ENCODE measurements around the gene AK1. TPM values are rescaled to one million over a fixed set of nuclear protein-coding genes. Genes with fewer than 3 reads are reported as not detected.

The AK1 gene
- total RNA-seq, 3 donors from 2014 or later: 66.7 to 157 (median 106) TPM

- TF ChIP-seq, protein P1, sequence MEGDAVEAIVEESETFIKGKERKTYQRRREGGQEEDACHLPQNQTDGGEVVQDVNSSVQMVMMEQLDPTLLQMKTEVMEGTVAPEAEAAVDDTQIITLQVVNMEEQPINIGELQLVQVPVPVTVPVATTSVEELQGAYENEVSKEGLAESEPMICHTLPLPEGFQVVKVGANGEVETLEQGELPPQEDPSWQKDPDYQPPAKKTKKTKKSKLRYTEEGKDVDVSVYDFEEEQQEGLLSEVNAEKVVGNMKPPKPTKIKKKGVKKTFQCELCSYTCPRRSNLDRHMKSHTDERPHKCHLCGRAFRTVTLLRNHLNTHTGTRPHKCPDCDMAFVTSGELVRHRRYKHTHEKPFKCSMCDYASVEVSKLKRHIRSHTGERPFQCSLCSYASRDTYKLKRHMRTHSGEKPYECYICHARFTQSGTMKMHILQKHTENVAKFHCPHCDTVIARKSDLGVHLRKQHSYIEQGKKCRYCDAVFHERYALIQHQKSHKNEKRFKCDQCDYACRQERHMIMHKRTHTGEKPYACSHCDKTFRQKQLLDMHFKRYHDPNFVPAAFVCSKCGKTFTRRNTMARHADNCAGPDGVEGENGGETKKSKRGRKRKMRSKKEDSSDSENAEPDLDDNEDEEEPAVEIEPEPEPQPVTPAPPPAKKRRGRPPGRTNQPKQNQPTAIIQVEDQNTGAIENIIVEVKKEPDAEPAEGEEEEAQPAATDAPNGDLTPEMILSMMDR (IDR thresholded peaks at IDR 0.05): no peak
- DNase-seq (peak; percentile 54 to 79 (median 71)), ATAC-seq (peak; percentile 15)
- Histone ChIP-seq H3K36me3 (ENCODE audit: low read depth) (no peaks in the 10 kb centered on the region), H3K9me3 (no peaks in the 10 kb centered on the region), H3K4me3 (no peak overlapping the region), H3K4me1 (ENCODE audit: low read depth) (peaks cover 48% of the 10 kb centered on the region)
- intact Hi-C loops (cut with DNase I, micrococcal nuclease): no loop called here
Measured at GRCh38 chr9:127913682-127914081, 36.2 kb upstream of the AK1 start.

- DNase-seq (peak; percentile 81 to 87 (median 85)), ATAC-seq (peak; percentile 73)
- peaks cover 45% of the 10 kb centered on the region for H3K4me1 ChIP-seq (ENCODE audit: low read depth)
- no peak overlapping the region for H3K4me3 ChIP-seq
- H3K36me3 ChIP-seq (ENCODE audit: low read depth): no peaks in the 10 kb centered on the region
- TF ChIP-seq, protein P1 (IDR thresholded peaks at IDR 0.05): no peak
- intact Hi-C loops (cut with DNase I, micrococcal nuclease): no loop called here
- H3K9me3 ChIP-seq: no peaks in the 10 kb centered on the region
Measured at GRCh38 chr9:127912882-127913281, 35.4 kb upstream of the AK1 start.

- TF ChIP-seq, protein P1 (IDR thresholded peaks at IDR 0.05): no peak
- Histone ChIP-seq H3K4me1 (ENCODE audit: low read depth) (peaks cover 42% of the 10 kb centered on the region), H3K4me3 (no peak overlapping the region), H3K9me3 (no peaks in the 10 kb centered on the region), H3K36me3 (ENCODE audit: low read depth) (no peaks in the 10 kb centered on the region)
- ATAC-seq (no peak), DNase-seq (peak in 1 of 3 donors; percentile 60)
- intact Hi-C loops (cut with DNase I, micrococcal nuclease): no loop called here
Measured at GRCh38 chr9:127912296-127912695, 34.8 kb upstream of the AK1 start.

DNA sequence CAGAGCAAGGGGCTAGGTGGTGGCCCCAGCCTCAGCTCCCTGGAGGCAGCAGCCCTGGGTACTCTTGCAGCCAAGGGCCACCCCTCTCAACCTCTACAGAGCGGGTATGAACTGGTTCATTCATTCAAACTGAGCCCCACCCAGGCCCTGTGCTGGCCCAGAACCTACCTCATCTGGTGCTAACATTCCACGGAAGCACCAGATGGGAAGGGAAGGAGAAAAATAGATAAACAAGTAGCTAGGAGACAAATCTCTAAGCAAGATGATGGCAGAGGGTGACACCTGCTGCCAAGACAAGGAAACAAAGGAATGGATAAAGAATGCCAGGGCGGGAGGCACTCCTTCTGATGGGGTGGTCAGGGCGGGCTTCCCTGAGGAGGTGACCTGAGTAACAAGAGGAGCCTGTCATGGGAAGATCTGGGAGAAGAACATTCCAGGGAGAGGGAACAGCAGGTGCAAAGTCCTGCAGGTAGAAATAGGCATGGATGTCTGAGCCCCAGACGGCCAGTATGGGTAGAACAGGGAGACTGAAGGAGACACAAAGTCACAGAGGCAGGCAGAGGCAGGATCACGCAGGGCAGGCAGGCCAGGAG lies 33.2 kb upstream of the AK1 start:
- ATAC-seq: peak; percentile 30
- intact Hi-C loops (cut with DNase I, micrococcal nuclease): no loop called here
- Histone ChIP-seq H3K36me3 (ENCODE audit: low read depth) (no peaks in the 10 kb centered on the region), H3K4me3 (no peak overlapping the region), H3K9me3 (no peaks in the 10 kb centered on the region), H3K4me1 (ENCODE audit: low read depth) (peaks cover 55% of the 10 kb centered on the region)
- TF ChIP-seq, protein P1 (IDR thresholded peaks at IDR 0.05): no peak
- DNase-seq: peak in 2 of 3 donors; percentile 58 to 65

- DNase-seq (peak in 1 of 3 donors; percentile 47), ATAC-seq (no peak)
- Histone ChIP-seq H3K9me3 (no peaks in the 10 kb centered on the region), H3K36me3 (ENCODE audit: low read depth) (no peaks in the 10 kb centered on the region), H3K4me1 (ENCODE audit: low read depth) (peaks cover 54% of the 10 kb centered on the region), H3K4me3 (no peak overlapping the region)
- TF ChIP-seq, protein P1 (IDR thresholded peaks at IDR 0.05): no peak
- intact Hi-C loops (cut with DNase I, micrococcal nuclease): no loop called here
Measured at GRCh38 chr9:127909839-127910273, 32.4 kb upstream of the AK1 start.

DNA sequence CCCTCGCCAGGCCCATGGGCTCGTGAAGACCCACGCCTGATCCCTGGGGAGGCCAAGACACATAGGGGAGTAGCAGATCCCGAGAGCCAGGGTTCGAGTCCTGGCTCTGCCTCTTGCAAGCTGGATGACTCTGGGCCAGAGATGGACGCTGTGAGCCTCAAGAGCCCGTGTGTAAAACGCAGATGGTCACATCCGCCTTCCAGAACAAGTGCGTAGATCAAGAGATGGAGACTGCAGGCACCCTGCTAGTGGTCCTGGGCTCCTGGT lies 31.1 kb upstream of the AK1 start:
- TF ChIP-seq, protein P1 (IDR thresholded peaks at IDR 0.05): no peak
- H3K4me1 ChIP-seq (ENCODE audit: low read depth): peaks cover 58% of the 10 kb centered on the region
- H3K9me3 ChIP-seq: no peaks in the 10 kb centered on the region
- DNase-seq (no peak), ATAC-seq (no peak)
- H3K36me3 ChIP-seq (ENCODE audit: low read depth): no peaks in the 10 kb centered on the region
- no peak overlapping the region for H3K4me3 ChIP-seq
- intact Hi-C loops (cut with DNase I, micrococcal nuclease): no loop called here
